Calu3 (cell line): Measurements from ENCODE around the gene SGMS2. TPM values are rescaled to one million over a fixed set of nuclear protein-coding genes. Genes with fewer than 3 reads are reported as not detected.

Source experiments
- BruUV-seq: library from RNA; stranded (reverse); fragments of 400-500 nt; replicated peaks from 2 replicates; lab custom pipeline; 2021; lab: Mats Ljungman, UMichigan
- CTCF ChIA-PET: fragments of 300-600 bp; sonication (Branson Sonifier 250); formaldehyde crosslinking; loops from one replicate; lab custom pipeline; 2022; ENCODE audit warnings: antibody characterized with exemption; lab: Charles Lee
- DNase-seq: peaks from one replicate; pipeline ENCODE4 v3.0.0; 2022
- H3K27ac Mint-ChIP-seq: one replicate; pipeline ENCODE4 v1.8.0; 2022; ENCODE audit warnings: mixed read lengths; ENCODE audit not compliant: unreplicated experiment
- H3K27me3 Mint-ChIP-seq: one replicate; pipeline ENCODE4 v1.8.0; 2022; ENCODE audit warnings: mixed read lengths; ENCODE audit not compliant: unreplicated experiment
- H3K36me3 Mint-ChIP-seq: one replicate; pipeline ENCODE4 v1.8.0; 2022; ENCODE audit warnings: mild to moderate bottlenecking, moderate library complexity, mixed read lengths; ENCODE audit not compliant: insufficient read depth, unreplicated experiment
- H3K4me1 Mint-ChIP-seq: one replicate; pipeline ENCODE4 v1.8.0; 2022; ENCODE audit warnings: mild to moderate bottlenecking, low read depth, mixed read lengths; ENCODE audit not compliant: unreplicated experiment
- H3K4me3 Mint-ChIP-seq: one replicate; pipeline ENCODE4 v1.8.0; 2022; ENCODE audit warnings: mild to moderate bottlenecking, low read depth, moderate library complexity, mixed read lengths; ENCODE audit not compliant: unreplicated experiment
- H3K9me3 Mint-ChIP-seq: one replicate; pipeline ENCODE4 v1.8.0; 2022; ENCODE audit warnings: low read depth, mixed read lengths; ENCODE audit not compliant: unreplicated experiment
- CTCF ChIP-seq: fragments of 200-600 bp; IDR thresholded peaks from one replicate; pipeline ENCODE4 v1.8.0; 2022; ENCODE audit warnings: antibody characterized with exemption; ENCODE audit not compliant: unreplicated experiment
- intact Hi-C: fragments of 100-400 bp; cut with micrococcal nuclease; formaldehyde crosslinking; loops from one replicate; pipeline ENCODE4 v1.10.0; 2022; ENCODE audit not compliant: unreplicated experiment
- total RNA-seq: library from RNA; stranded (reverse); gene quantifications from 2 replicates; pipeline ENCODE4 v1.2.3, GENCODE V29; 2022

Gene SGMS2
- total RNA-seq, 1 experiment from 2014 or later, result 67.2 TPM

- Mint-ChIP-seq H3K36me3 (no peaks in the 10 kb centered on the region), H3K9me3 (peaks cover 4% of the 10 kb centered on the region), H3K4me1 (peaks cover 22% of the 10 kb centered on the region), H3K27ac (no peak overlapping the region), H3K27me3 (no peaks in the 10 kb centered on the region), H3K4me3 (no peak overlapping the region)
- TF ChIP-seq CTCF, result no peak
- BruUV-seq, result no TSS peak
- CTCF ChIA-PET, result no interaction called here
- intact Hi-C loops, result no loop called here
- no peak for DNase-seq
Observed at GRCh38 chr4:107800706-107801105, 24.0 kb upstream of the SGMS2 start.

- H3K27me3 Mint-ChIP-seq, result no peaks in the 10 kb centered on the region
- intact Hi-C loops, result no loop called here
- no peak overlapping the region for H3K4me3 Mint-ChIP-seq
- peaks cover 4% of the 10 kb centered on the region for H3K9me3 Mint-ChIP-seq
- no peaks in the 10 kb centered on the region for H3K36me3 Mint-ChIP-seq
- DNase-seq, result no peak
- peaks cover 22% of the 10 kb centered on the region for H3K4me1 Mint-ChIP-seq
- no TSS peak for BruUV-seq
- CTCF ChIA-PET, result no interaction called here
- no peak for TF ChIP-seq CTCF
- H3K27ac Mint-ChIP-seq, result no peak overlapping the region
Observed at GRCh38 chr4:107801766-107802211, 22.9 kb upstream of the SGMS2 start.

GRCh38 chr4:107804956-107805355, 19.8 kb upstream of the SGMS2 start:
- intact Hi-C loops, result no loop called here
- BruUV-seq, result no TSS peak
- no peak for DNase-seq
- peaks cover 6% of the 10 kb centered on the region for H3K9me3 Mint-ChIP-seq
- peaks cover 51% of the 10 kb centered on the region for H3K4me1 Mint-ChIP-seq
- CTCF ChIA-PET, result interaction anchor here (0.6 kb wide), 1 partner anchor 97 kb away, joined by 3 read pairs; no protein-coding TSS in a partner anchor
- no peaks in the 10 kb centered on the region for H3K27me3 Mint-ChIP-seq
- no peak overlapping the region for H3K4me3 Mint-ChIP-seq
- no peak overlapping the region for H3K27ac Mint-ChIP-seq
- H3K36me3 Mint-ChIP-seq, result peaks cover 6% of the 10 kb centered on the region
- TF ChIP-seq CTCF, result no peak

GRCh38 chr4:107806196-107806595, 18.5 kb upstream of the SGMS2 start:
- BruUV-seq, result no TSS peak
- Mint-ChIP-seq H3K9me3 (peaks cover 6% of the 10 kb centered on the region), H3K4me3 (no peak overlapping the region), H3K27me3 (no peaks in the 10 kb centered on the region), H3K27ac (no peak overlapping the region), H3K4me1 (peaks cover 54% of the 10 kb centered on the region), H3K36me3 (peaks cover 6% of the 10 kb centered on the region)
- TF ChIP-seq CTCF, result no peak
- DNase-seq, result no peak
- CTCF ChIA-PET, result no interaction called here
- intact Hi-C loops, result no loop called here
